ENCODE measurements around the gene UNC13C.

Gene UNC13C

DNA sequence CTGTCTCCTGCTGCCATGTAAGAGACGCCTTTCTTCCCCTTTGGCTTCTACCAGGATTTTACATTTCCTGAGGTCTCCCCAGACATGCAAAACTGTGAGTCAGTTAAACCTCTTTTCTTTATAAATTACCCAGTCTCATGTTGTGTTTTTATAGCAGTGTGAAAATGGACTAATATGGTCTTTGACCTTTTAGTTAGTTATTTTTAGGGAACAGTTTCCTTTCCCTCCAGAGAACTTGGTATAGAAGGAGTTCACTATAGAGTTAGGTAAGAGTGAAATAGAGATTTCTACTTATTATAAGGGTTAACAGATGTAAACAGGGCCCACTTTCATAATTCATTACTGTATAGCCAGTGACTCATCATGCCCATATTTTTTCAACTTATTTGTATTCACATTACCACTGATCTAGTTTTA lies 170.9 kb downstream of the UNC13C start:
- Histone ChIP-seq H3K4me1 (ENCODE audit: control insufficient read depth, insufficient read depth, low read length) (no peaks in the 10 kb centered on the region), H3K36me3 (ENCODE audit: control insufficient read depth, insufficient read depth, low read length) (no peaks in the 10 kb centered on the region), H3K4me3 (ENCODE audit: low read length) (no peak overlapping the region), H3K9ac (ENCODE audit: low read length) (no peak overlapping the region), H3K27me3 (ENCODE audit: control insufficient read depth, insufficient read depth, low read length) (no peaks in the 10 kb centered on the region), H3K9me3 (ENCODE audit: control insufficient read depth, low read length) (no peaks in the 10 kb centered on the region)

DNA sequence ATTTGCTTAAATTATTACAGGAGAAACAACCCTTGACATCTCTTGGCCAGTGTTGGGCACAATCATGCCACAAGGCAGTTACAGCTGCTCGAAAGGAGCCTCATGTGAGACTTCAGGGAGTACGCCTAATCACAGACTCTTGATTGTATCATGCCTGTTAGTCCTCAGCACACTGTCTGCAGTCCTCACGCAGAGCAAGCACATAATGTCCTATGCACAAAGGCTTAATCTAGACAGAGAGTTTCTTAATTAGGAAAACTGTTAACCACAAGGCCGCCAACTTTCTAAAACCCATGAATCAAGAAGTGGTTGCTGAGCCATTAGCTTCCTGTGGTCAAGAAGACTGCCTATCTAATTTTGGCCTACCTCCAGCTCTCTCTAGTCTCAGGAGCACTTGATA lies 172.0 kb downstream of the UNC13C start:
- H3K36me3 ChIP-seq (ENCODE audit: control insufficient read depth, insufficient read depth, low read length): no peaks in the 10 kb centered on the region
- H3K4me1 ChIP-seq (ENCODE audit: control insufficient read depth, insufficient read depth, low read length): no peaks in the 10 kb centered on the region
- H3K9ac ChIP-seq (ENCODE audit: low read length): no peak overlapping the region
- no peaks in the 10 kb centered on the region for H3K9me3 ChIP-seq (ENCODE audit: control insufficient read depth, low read length)
- H3K27me3 ChIP-seq (ENCODE audit: control insufficient read depth, insufficient read depth, low read length): no peaks in the 10 kb centered on the region
- H3K4me3 ChIP-seq (ENCODE audit: low read length): no peak overlapping the region

DNA sequence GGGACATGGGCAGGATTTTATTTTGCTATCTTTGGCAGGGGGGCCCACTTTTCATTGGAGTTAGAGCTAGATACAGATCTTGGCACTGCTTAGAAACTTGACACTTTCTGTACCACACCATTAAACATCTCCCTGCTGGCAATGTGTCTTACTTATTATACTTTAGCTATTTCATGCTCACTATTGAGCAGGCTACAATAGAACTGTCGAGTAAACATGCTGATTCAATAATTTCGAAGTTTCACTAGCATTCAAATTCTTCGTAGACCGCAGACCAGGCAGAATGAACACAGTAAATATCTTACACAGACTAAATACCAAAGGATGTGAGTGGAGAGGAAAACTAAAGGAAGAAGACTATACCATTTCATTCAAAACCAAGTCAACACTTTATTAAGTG lies 180.8 kb downstream of the UNC13C start:
- Histone ChIP-seq H3K9me3 (ENCODE audit: control insufficient read depth, low read length) (no peaks in the 10 kb centered on the region), H3K4me3 (ENCODE audit: low read length) (no peak overlapping the region), H3K9ac (ENCODE audit: low read length) (no peak overlapping the region), H3K4me1 (ENCODE audit: control insufficient read depth, insufficient read depth, low read length) (no peaks in the 10 kb centered on the region), H3K36me3 (ENCODE audit: control insufficient read depth, insufficient read depth, low read length) (no peaks in the 10 kb centered on the region), H3K27me3 (ENCODE audit: control insufficient read depth, insufficient read depth, low read length) (no peaks in the 10 kb centered on the region)

- Histone ChIP-seq H3K36me3 (ENCODE audit: control insufficient read depth, insufficient read depth, low read length) (no peaks in the 10 kb centered on the region), H3K4me1 (ENCODE audit: control insufficient read depth, insufficient read depth, low read length) (no peaks in the 10 kb centered on the region), H3K4me3 (ENCODE audit: low read length) (no peak overlapping the region), H3K9me3 (ENCODE audit: control insufficient read depth, low read length) (no peaks in the 10 kb centered on the region), H3K9ac (ENCODE audit: low read length) (no peak overlapping the region), H3K27me3 (ENCODE audit: control insufficient read depth, insufficient read depth, low read length) (no peaks in the 10 kb centered on the region)
These were observed 209.1 kb downstream of the UNC13C start for GRCh38 chr15:54187325-54187724.

GRCh38 chr15:54197995-54198394 lies 219.8 kb downstream of the UNC13C start:
- Histone ChIP-seq H3K27me3 (ENCODE audit: control insufficient read depth, insufficient read depth, low read length) (no peaks in the 10 kb centered on the region), H3K4me3 (ENCODE audit: low read length) (no peak overlapping the region), H3K9me3 (ENCODE audit: control insufficient read depth, low read length) (no peaks in the 10 kb centered on the region), H3K9ac (ENCODE audit: low read length) (no peak overlapping the region), H3K36me3 (ENCODE audit: control insufficient read depth, insufficient read depth, low read length) (no peaks in the 10 kb centered on the region), H3K4me1 (ENCODE audit: control insufficient read depth, insufficient read depth, low read length) (no peaks in the 10 kb centered on the region)

- H3K4me1 ChIP-seq (ENCODE audit: control insufficient read depth, insufficient read depth, low read length): no peaks in the 10 kb centered on the region
These were observed 228.5 kb downstream of the UNC13C start for GRCh38 chr15:54206586-54207321.

GRCh38 chr15:54208786-54209185 lies 230.5 kb downstream of the UNC13C start:
- H3K4me1 ChIP-seq (ENCODE audit: control insufficient read depth, insufficient read depth, low read length): no peaks in the 10 kb centered on the region
- H3K27me3 ChIP-seq (ENCODE audit: control insufficient read depth, insufficient read depth, low read length): no peaks in the 10 kb centered on the region
- no peaks in the 10 kb centered on the region for H3K36me3 ChIP-seq (ENCODE audit: control insufficient read depth, insufficient read depth, low read length)
- no peak overlapping the region for H3K9ac ChIP-seq (ENCODE audit: low read length)
- H3K4me3 ChIP-seq (ENCODE audit: low read length): no peak overlapping the region
- no peaks in the 10 kb centered on the region for H3K9me3 ChIP-seq (ENCODE audit: control insufficient read depth, low read length)

More at GRCh38 chr15:54206586-54207321, 228.5 kb downstream of the UNC13C start:
- H3K27me3 ChIP-seq (ENCODE audit: control insufficient read depth, insufficient read depth, low read length): no peaks in the 10 kb centered on the region
- H3K9me3 ChIP-seq (ENCODE audit: control insufficient read depth, low read length): no peaks in the 10 kb centered on the region
- H3K9ac ChIP-seq (ENCODE audit: low read length): no peak overlapping the region
- H3K4me3 ChIP-seq (ENCODE audit: low read length): no peak overlapping the region
- H3K36me3 ChIP-seq (ENCODE audit: control insufficient read depth, insufficient read depth, low read length): no peaks in the 10 kb centered on the region

GRCh38 chr15:54212635-54213034 lies 234.4 kb downstream of the UNC13C start:
- Histone ChIP-seq H3K9ac (ENCODE audit: low read length) (no peak overlapping the region), H3K36me3 (ENCODE audit: control insufficient read depth, insufficient read depth, low read length) (no peaks in the 10 kb centered on the region), H3K4me1 (ENCODE audit: control insufficient read depth, insufficient read depth, low read length) (no peaks in the 10 kb centered on the region), H3K4me3 (ENCODE audit: low read length) (no peak overlapping the region), H3K27me3 (ENCODE audit: control insufficient read depth, insufficient read depth, low read length) (no peaks in the 10 kb centered on the region), H3K9me3 (ENCODE audit: control insufficient read depth, low read length) (no peaks in the 10 kb centered on the region)

GRCh38 chr15:54226455-54226854 lies 248.2 kb downstream of the UNC13C start:
- Histone ChIP-seq H3K36me3 (ENCODE audit: control insufficient read depth, insufficient read depth, low read length) (no peaks in the 10 kb centered on the region), H3K9me3 (ENCODE audit: control insufficient read depth, low read length) (no peaks in the 10 kb centered on the region), H3K4me3 (ENCODE audit: low read length) (no peak overlapping the region), H3K4me1 (ENCODE audit: control insufficient read depth, insufficient read depth, low read length) (no peaks in the 10 kb centered on the region), H3K27me3 (ENCODE audit: control insufficient read depth, insufficient read depth, low read length) (no peaks in the 10 kb centered on the region), H3K9ac (ENCODE audit: low read length) (no peak overlapping the region)

- Histone ChIP-seq H3K4me3 (ENCODE audit: low read length) (no peak overlapping the region), H3K9ac (ENCODE audit: low read length) (no peak overlapping the region), H3K9me3 (ENCODE audit: control insufficient read depth, low read length) (no peaks in the 10 kb centered on the region), H3K27me3 (ENCODE audit: control insufficient read depth, insufficient read depth, low read length) (no peaks in the 10 kb centered on the region), H3K36me3 (ENCODE audit: control insufficient read depth, insufficient read depth, low read length) (no peaks in the 10 kb centered on the region), H3K4me1 (ENCODE audit: control insufficient read depth, insufficient read depth, low read length) (no peaks in the 10 kb centered on the region)
These were observed 249.3 kb downstream of the UNC13C start for GRCh38 chr15:54227569-54227968.

GRCh38 chr15:54250326-54250725 lies 272.1 kb downstream of the UNC13C start:
- H3K4me1 ChIP-seq (ENCODE audit: control insufficient read depth, insufficient read depth, low read length): no peaks in the 10 kb centered on the region
- no peaks in the 10 kb centered on the region for H3K9me3 ChIP-seq (ENCODE audit: control insufficient read depth, low read length)
- no peak overlapping the region for H3K4me3 ChIP-seq (ENCODE audit: low read length)
- no peaks in the 10 kb centered on the region for H3K27me3 ChIP-seq (ENCODE audit: control insufficient read depth, insufficient read depth, low read length)
- H3K36me3 ChIP-seq (ENCODE audit: control insufficient read depth, insufficient read depth, low read length): no peaks in the 10 kb centered on the region
- H3K9ac ChIP-seq (ENCODE audit: low read length): no peak overlapping the region

DNA sequence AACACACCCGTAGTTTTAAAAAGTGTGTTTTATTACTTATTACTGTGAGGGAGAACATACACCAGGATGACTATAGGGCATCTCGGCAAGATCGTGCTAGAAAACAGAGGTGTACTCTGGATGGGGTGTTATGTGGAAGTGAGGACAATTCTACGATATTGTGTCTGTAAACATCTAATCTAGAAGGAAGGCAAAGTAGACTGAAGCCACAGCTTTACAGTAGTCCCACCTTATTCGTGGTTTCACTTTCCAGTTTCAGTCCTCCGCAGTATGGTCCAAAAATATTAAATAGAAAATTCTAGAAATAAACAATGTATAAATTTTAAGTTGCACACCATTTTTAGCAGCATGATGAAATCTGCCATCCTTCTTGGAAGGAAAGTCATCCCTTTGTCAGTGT lies 277.9 kb downstream of the UNC13C start:
- Histone ChIP-seq H3K36me3 (ENCODE audit: control insufficient read depth, insufficient read depth, low read length) (no peaks in the 10 kb centered on the region), H3K9ac (ENCODE audit: low read length) (no peak overlapping the region), H3K9me3 (ENCODE audit: control insufficient read depth, low read length) (no peaks in the 10 kb centered on the region)

GRCh38 chr15:54273928-54274327 lies 295.7 kb downstream of the UNC13C start:
- no peaks in the 10 kb centered on the region for H3K27me3 ChIP-seq (ENCODE audit: control insufficient read depth, insufficient read depth, low read length)
- no peak overlapping the region for H3K9ac ChIP-seq (ENCODE audit: low read length)
- H3K4me1 ChIP-seq (ENCODE audit: control insufficient read depth, insufficient read depth, low read length): no peaks in the 10 kb centered on the region
- no peak overlapping the region for H3K4me3 ChIP-seq (ENCODE audit: low read length)
- no peaks in the 10 kb centered on the region for H3K9me3 ChIP-seq (ENCODE audit: control insufficient read depth, low read length)
- H3K36me3 ChIP-seq (ENCODE audit: control insufficient read depth, insufficient read depth, low read length): no peaks in the 10 kb centered on the region

More for the DNA sequence above, 277.9 kb downstream of the UNC13C start:
- Histone ChIP-seq H3K4me3 (ENCODE audit: low read length) (no peak overlapping the region), H3K4me1 (ENCODE audit: control insufficient read depth, insufficient read depth, low read length) (no peaks in the 10 kb centered on the region), H3K27me3 (ENCODE audit: control insufficient read depth, insufficient read depth, low read length) (no peaks in the 10 kb centered on the region)

Data from mucosa of stomach (tissue), 1 donor.